Loucy (cell line): ENCODE results near the gene DGCR8.

Experiments
- H2AFZ ChIP-seq: fragments of 200-600 bp; sonication (generic); 2 replicates; pipeline ENCODE4 v1.6.0; 2016; ENCODE audit warnings: antibody characterized with exemption, mild to moderate bottlenecking, low read length, moderate library complexity
- H3F3A ChIP-seq: fragments of 200-600 bp; 2 replicates; pipeline ENCODE4 v1.6.0; 2016; ENCODE audit warnings: antibody characterized with exemption, low read depth, mild to moderate bottlenecking
- H3K27me3 ChIP-seq: fragments of 200-600 bp; sonication (generic); 2 replicates; pipeline ENCODE4 v1.6.1; 2014; ENCODE audit warnings: low read length, mild to moderate bottlenecking; ENCODE audit not compliant: insufficient read depth, poor library complexity, severe bottlenecking
- H3K36me3 ChIP-seq: fragments of 200-600 bp; sonication (generic); 2 replicates; pipeline ENCODE4 v1.6.1; 2016; ENCODE audit warnings: low read length; ENCODE audit not compliant: insufficient read depth
- H3K4me1 ChIP-seq: fragments of 200-600 bp; sonication (generic); 2 replicates; pipeline ENCODE4 v1.5.1; 2014; ENCODE audit warnings: low read length, mild to moderate bottlenecking; ENCODE audit not compliant: insufficient read depth, poor library complexity, severe bottlenecking
- H3K4me2 ChIP-seq: fragments of 200-600 bp; sonication (generic); 2 replicates; pipeline ENCODE4 v1.6.0; 2014; ENCODE audit warnings: antibody characterized with exemption, low read length, low read depth, mild to moderate bottlenecking; ENCODE audit not compliant: poor library complexity, severe bottlenecking
- H3K4me3 ChIP-seq: fragments of 200-600 bp; sonication (generic); 2 replicates; pipeline ENCODE4 v1.5.1; 2014; ENCODE audit warnings: low read length, mild to moderate bottlenecking, mixed read lengths; ENCODE audit not compliant: poor library complexity, severe bottlenecking
- H3K79me2 ChIP-seq: fragments of 200-600 bp; sonication (generic); 2 replicates; pipeline ENCODE4 v1.6.1; 2014; ENCODE audit warnings: low read length; ENCODE audit not compliant: insufficient read depth
- H3K9ac ChIP-seq: fragments of 200-600 bp; sonication (generic); 2 replicates; pipeline ENCODE4 v1.6.0; 2014; ENCODE audit warnings: mild to moderate bottlenecking, low read depth, low read length, moderate library complexity; ENCODE audit not compliant: poor library complexity, severe bottlenecking
- H3K9me2 ChIP-seq: fragments of 200-600 bp; sonication (generic); replicated peaks from 2 replicates; pipeline ENCODE4 v1.6.1; 2016; ENCODE audit warnings: low read depth, low read length, mixed read lengths
- H3K9me3 ChIP-seq: fragments of 200-600 bp; sonication (generic); 2 replicates; pipeline ENCODE4 v1.6.1; 2014; ENCODE audit warnings: mild to moderate bottlenecking, antibody characterized with exemption, low read length, low read depth; ENCODE audit not compliant: insufficient read depth
- H4K20me1 ChIP-seq: fragments of 200-600 bp; sonication (generic); 2 replicates; pipeline ENCODE4 v1.6.0; 2014; ENCODE audit warnings: antibody characterized with exemption, low read length, mild to moderate bottlenecking; ENCODE audit not compliant: insufficient read depth, poor library complexity, severe bottlenecking
- EZH2phosphoT487 ChIP-seq: fragments of 200-600 bp; IDR thresholded peaks from 2 replicates; pipeline ENCODE4 v1.6.1; 2018; ENCODE audit warnings: antibody characterized with exemption, mild to moderate bottlenecking, moderate library complexity, borderline replicate concordance
- TF ChIP-seq, protein P1 (sequence below): fragments of 200-600 bp; sonication (generic); conservative IDR thresholded peaks from 2 replicates; pipeline ENCODE4 v1.5.1; 2014; ENCODE audit warnings: mild to moderate bottlenecking, antibody characterized with exemption, low read length

DGCR8 gene

DNA sequence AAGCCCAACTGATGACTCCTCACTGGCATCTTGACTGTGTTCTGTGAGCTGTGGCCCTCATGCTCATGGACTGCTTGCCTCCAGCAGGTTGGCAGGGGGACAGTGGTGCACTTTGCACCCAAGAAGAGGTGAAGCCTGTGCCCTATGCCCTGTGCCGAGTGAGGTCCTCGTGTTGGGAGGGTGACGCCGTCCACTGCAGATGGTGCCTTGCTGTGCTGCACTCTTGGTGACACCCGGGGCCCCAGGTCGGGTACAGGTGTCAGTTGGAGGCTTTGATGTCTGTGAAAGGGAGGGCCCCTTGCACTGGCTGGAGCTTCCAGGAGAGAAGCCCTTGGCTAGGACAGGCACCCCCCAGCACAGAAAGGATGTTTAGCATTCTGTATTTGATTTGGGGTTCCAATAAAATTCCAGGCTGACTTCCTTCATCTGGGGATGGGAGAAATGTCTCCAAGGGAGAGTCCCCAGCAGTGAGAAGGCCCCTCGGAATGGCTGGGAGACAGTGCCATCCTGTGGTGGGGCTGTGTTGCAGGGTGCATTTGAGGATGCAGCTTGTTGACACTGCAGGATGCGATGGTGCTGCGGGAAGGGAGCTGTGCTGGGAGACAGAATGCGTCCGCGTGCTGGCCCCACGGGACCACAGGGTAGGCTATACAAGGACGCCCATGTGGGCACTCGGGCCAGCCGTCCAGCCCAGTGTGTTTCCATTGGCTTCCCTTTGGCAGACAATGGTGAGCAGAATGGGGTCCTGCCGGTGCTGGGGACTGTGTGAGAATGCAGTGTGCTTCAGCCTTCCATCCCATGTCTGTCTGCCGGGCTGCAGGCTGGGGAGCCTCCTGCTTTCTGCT, 49.1 kb downstream of the DGCR8 start:
- H3K79me2 ChIP-seq, result peaks cover 27% of the 10 kb centered on the region; the same call in 1 of the 2 replicates
- H3K9me2 ChIP-seq, result no peaks in the 10 kb centered on the region
- H3K36me3 ChIP-seq, result peaks cover 46% of the 10 kb centered on the region; the same call in 1 of the 2 replicates
- H4K20me1 ChIP-seq, result peaks cover 35% of the 10 kb centered on the region
- TF ChIP-seq, protein P1, sequence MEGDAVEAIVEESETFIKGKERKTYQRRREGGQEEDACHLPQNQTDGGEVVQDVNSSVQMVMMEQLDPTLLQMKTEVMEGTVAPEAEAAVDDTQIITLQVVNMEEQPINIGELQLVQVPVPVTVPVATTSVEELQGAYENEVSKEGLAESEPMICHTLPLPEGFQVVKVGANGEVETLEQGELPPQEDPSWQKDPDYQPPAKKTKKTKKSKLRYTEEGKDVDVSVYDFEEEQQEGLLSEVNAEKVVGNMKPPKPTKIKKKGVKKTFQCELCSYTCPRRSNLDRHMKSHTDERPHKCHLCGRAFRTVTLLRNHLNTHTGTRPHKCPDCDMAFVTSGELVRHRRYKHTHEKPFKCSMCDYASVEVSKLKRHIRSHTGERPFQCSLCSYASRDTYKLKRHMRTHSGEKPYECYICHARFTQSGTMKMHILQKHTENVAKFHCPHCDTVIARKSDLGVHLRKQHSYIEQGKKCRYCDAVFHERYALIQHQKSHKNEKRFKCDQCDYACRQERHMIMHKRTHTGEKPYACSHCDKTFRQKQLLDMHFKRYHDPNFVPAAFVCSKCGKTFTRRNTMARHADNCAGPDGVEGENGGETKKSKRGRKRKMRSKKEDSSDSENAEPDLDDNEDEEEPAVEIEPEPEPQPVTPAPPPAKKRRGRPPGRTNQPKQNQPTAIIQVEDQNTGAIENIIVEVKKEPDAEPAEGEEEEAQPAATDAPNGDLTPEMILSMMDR, result peak; percentile 49
- TF ChIP-seq EZH2phosphoT487, result no peak
- H3F3A ChIP-seq, result 0 out of 2 replicates have a peak, but pooled peaks cover 2% of the 10 kb centered on the region
- peaks cover 16% of the 10 kb centered on the region for H3K4me1 ChIP-seq
- no peaks in the 10 kb centered on the region for H3K9me3 ChIP-seq
- no peak overlapping the region for H3K4me3 ChIP-seq
- no peak overlapping the region for H3K4me2 ChIP-seq
- H2AFZ ChIP-seq, result no peak overlapping the region
- no peak overlapping the region for H3K9ac ChIP-seq
- no peaks in the 10 kb centered on the region for H3K27me3 ChIP-seq

DNA sequence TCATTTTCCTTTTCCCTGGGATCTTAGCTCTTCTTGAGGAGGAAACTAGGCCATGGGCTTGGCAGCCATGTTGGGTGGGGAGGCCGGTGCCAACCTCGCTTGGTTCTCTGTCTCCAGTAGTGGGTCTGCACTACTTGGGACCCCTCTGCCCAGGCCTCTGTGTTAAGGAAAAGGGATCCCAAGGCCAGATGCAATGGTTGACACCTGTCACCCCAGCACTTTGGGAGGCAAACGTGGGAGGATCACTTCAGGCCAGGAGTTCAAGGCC, 49.6 kb downstream of the DGCR8 start:
- peaks cover 29% of the 10 kb centered on the region for H4K20me1 ChIP-seq
- H3K79me2 ChIP-seq, result peaks cover 27% of the 10 kb centered on the region; the same call in 1 of the 2 replicates
- no peaks in the 10 kb centered on the region for H3K27me3 ChIP-seq
- no peak overlapping the region for H3K9ac ChIP-seq
- H3K36me3 ChIP-seq, result peaks cover 42% of the 10 kb centered on the region; the same call in 1 of the 2 replicates
- H3K9me3 ChIP-seq, result no peaks in the 10 kb centered on the region
- no peak overlapping the region for H2AFZ ChIP-seq
- 0 out of 2 replicates have a peak, but pooled peaks cover 2% of the 10 kb centered on the region for H3F3A ChIP-seq
- no peaks in the 10 kb centered on the region for H3K9me2 ChIP-seq
- no peak overlapping the region for H3K4me3 ChIP-seq
- TF ChIP-seq, protein P1, result no peak
- TF ChIP-seq EZH2phosphoT487, result no peak
- peaks cover 19% of the 10 kb centered on the region for H3K4me1 ChIP-seq
- H3K4me2 ChIP-seq, result no peak overlapping the region

DNA sequence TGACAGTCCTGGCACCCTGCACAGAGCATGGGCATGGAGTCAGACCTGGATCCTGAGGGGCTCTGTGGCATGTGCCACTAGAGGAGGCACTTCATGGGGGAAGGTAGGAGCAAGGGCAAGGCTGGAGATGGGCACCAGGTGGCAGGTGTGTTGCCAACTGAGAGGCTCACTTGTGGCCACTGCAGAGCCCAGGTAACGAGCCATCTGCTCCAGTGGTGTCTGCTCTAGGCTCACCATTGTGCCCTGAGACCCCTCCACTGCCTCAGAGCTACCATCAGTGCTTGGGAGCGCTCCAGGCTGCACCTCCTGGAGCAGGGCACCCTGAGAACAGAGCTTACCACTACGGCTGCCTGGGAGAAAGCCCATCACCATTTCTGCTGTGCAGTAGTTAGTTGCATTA, 50.3 kb downstream of the DGCR8 start:
- peak overlapping the region; percentile 77 for H3K4me3 ChIP-seq
- TF ChIP-seq, protein P1, result peak; percentile 40; the same call in 1 of the 2 replicates
- no peak for TF ChIP-seq EZH2phosphoT487
- peaks cover 25% of the 10 kb centered on the region for H4K20me1 ChIP-seq
- no peaks in the 10 kb centered on the region for H3K9me2 ChIP-seq
- H3K27me3 ChIP-seq, result no peaks in the 10 kb centered on the region
- 0 out of 2 replicates have a peak, but pooled peaks cover 2% of the 10 kb centered on the region for H3F3A ChIP-seq
- peak overlapping the region; percentile 76 for H3K9ac ChIP-seq
- H3K4me1 ChIP-seq, result peaks cover 19% of the 10 kb centered on the region
- H3K79me2 ChIP-seq, result peaks cover 30% of the 10 kb centered on the region; the same call in 1 of the 2 replicates
- H2AFZ ChIP-seq, result no peak overlapping the region
- no peaks in the 10 kb centered on the region for H3K9me3 ChIP-seq
- peaks cover 35% of the 10 kb centered on the region; the same call in 1 of the 2 replicates for H3K36me3 ChIP-seq
- peak overlapping the region; percentile 68 for H3K4me2 ChIP-seq
